H9 (cell line): ENCODE results near the gene RBFOX1. TPM values are rescaled to one million over a fixed set of nuclear protein-coding genes. Genes with fewer than 3 reads are reported as not detected.

Experiments used
- DNase-seq: peaks from one replicate; pipeline ENCODE4 v3.0.0-alpha.2; 2017
- H2AFZ ChIP-seq: one replicate; pipeline ENCODE4 v1.6.1; 2013; ENCODE audit warnings: mild to moderate bottlenecking, low read length, control low read depth, moderate library complexity
- H2AK5ac ChIP-seq: 2 replicates; pipeline ENCODE4 v1.6.1; 2013; ENCODE audit warnings: low read length, control low read depth, mixed read lengths; ENCODE audit not compliant: insufficient read length
- H2BK120ac ChIP-seq: one replicate; pipeline ENCODE4 v1.6.1; 2013; ENCODE audit warnings: low read depth, mild to moderate bottlenecking, low read length, control low read depth, inconsistent platforms; ENCODE audit not compliant: poor library complexity, severe bottlenecking
- H2BK12ac ChIP-seq: 2 replicates; pipeline ENCODE4 v1.6.1; 2013; ENCODE audit warnings: low read length, control low read depth, mixed read lengths, low read depth; ENCODE audit not compliant: insufficient read length
- H2BK15ac ChIP-seq: 2 replicates; pipeline ENCODE4 v1.6.1; 2013; ENCODE audit warnings: low read depth, low read length, control low read depth
- H2BK20ac ChIP-seq: one replicate; pipeline ENCODE4 v1.6.1; 2013; ENCODE audit warnings: low read depth, mild to moderate bottlenecking, low read length, control low read depth, inconsistent platforms; ENCODE audit not compliant: poor library complexity, severe bottlenecking
- H2BK5ac ChIP-seq: 2 replicates; pipeline ENCODE4 v1.6.1; 2013; ENCODE audit warnings: low read length, control low read depth, mixed read lengths; ENCODE audit not compliant: insufficient read length
- H3K14ac ChIP-seq: 2 replicates; pipeline ENCODE4 v1.6.1; 2013; ENCODE audit warnings: low read length, control low read depth; ENCODE audit not compliant: insufficient read depth
- H3K18ac ChIP-seq: 2 replicates; pipeline ENCODE4 v1.6.1; 2013; ENCODE audit warnings: low read depth, mild to moderate bottlenecking, mixed read lengths, low read length, control low read depth; ENCODE audit not compliant: insufficient read length
- H3K23ac ChIP-seq: 2 replicates; pipeline ENCODE4 v1.6.1; 2013; ENCODE audit warnings: low read length, control low read depth, mixed read lengths, low read depth; ENCODE audit not compliant: insufficient read length
- H3K23me2 ChIP-seq: 2 replicates; pipeline ENCODE4 v1.6.1; 2013; ENCODE audit warnings: low read depth, mild to moderate bottlenecking, mixed read lengths, low read length, control low read depth; ENCODE audit not compliant: insufficient read length, poor library complexity, severe bottlenecking
- H3K27ac ChIP-seq: 2 replicates; pipeline ENCODE4 v1.5.1; 2013; ENCODE audit warnings: low read length, control low read depth, mixed read lengths, low read depth; ENCODE audit not compliant: insufficient read length
- H3K27me3 ChIP-seq: 2 replicates; pipeline ENCODE4 v1.6.1; 2013; ENCODE audit warnings: low read length, control low read depth, inconsistent platforms; ENCODE audit not compliant: insufficient read depth
- H3K4ac ChIP-seq: 2 replicates; pipeline ENCODE4 v1.6.1; 2013; ENCODE audit warnings: low read depth, mild to moderate bottlenecking, control low read depth, inconsistent platforms, low read length, moderate library complexity
- H3K4me1 ChIP-seq: 2 replicates; pipeline ENCODE4 v1.6.1; 2013; ENCODE audit warnings: low read length, control low read depth, inconsistent platforms; ENCODE audit not compliant: insufficient read depth
- H3K4me2 ChIP-seq: 2 replicates; pipeline ENCODE4 v1.6.1; 2013; ENCODE audit warnings: low read length, control low read depth, mixed read lengths; ENCODE audit not compliant: insufficient read length, insufficient read depth
- H3K56ac ChIP-seq: 2 replicates; pipeline ENCODE4 v1.6.1; 2013; ENCODE audit warnings: low read depth, mild to moderate bottlenecking, mixed read lengths, low read length, control low read depth; ENCODE audit not compliant: insufficient read length
- H3K79me1 ChIP-seq: 2 replicates; pipeline ENCODE4 v1.6.1; 2013; ENCODE audit warnings: low read depth, mild to moderate bottlenecking, moderate library complexity, low read length, control low read depth, inconsistent platforms; ENCODE audit not compliant: insufficient read depth, poor library complexity, severe bottlenecking
- H3K79me2 ChIP-seq: 2 replicates; pipeline ENCODE4 v1.6.1; 2013; ENCODE audit warnings: low read length, control low read depth, inconsistent platforms; ENCODE audit not compliant: insufficient read depth
- H3K9ac ChIP-seq: 2 replicates; pipeline ENCODE4 v1.6.1; 2013; ENCODE audit warnings: low read length, control low read depth, mixed read lengths; ENCODE audit not compliant: insufficient read length; ENCODE audit errors: extremely low read depth
- H3K9me3 ChIP-seq: one replicate; pipeline ENCODE4 v1.6.1; 2013; ENCODE audit warnings: low read depth, low read length, inconsistent platforms; ENCODE audit not compliant: control insufficient read depth
- H3T11ph ChIP-seq: one replicate; pipeline ENCODE4 v1.6.1; 2013; ENCODE audit warnings: mild to moderate bottlenecking, low read length, control low read depth, inconsistent platforms
- H4K20me1 ChIP-seq: one replicate; pipeline ENCODE4 v1.6.1; 2013; ENCODE audit not compliant: control insufficient read depth, insufficient read length, insufficient read depth
- H4K5ac ChIP-seq: 2 replicates; pipeline ENCODE4 v1.6.1; 2013; ENCODE audit warnings: low read depth, mild to moderate bottlenecking, mixed read lengths, low read length, control low read depth; ENCODE audit not compliant: insufficient read length
- H4K8ac ChIP-seq: replicated peaks from 2 replicates; pipeline ENCODE4 v1.6.1; 2013; ENCODE audit warnings: low read length, control low read depth, mixed read lengths, low read depth; ENCODE audit not compliant: insufficient read length
- H4K91ac ChIP-seq: 2 replicates; pipeline ENCODE4 v1.6.1; 2013; ENCODE audit warnings: low read depth, mild to moderate bottlenecking, moderate library complexity, mixed read lengths, low read length, control low read depth; ENCODE audit not compliant: insufficient read length
- H3K27ac Mint-ChIP-seq, 3 experiments: 2 replicates in 2 of 3; 3 replicates in 1 of 3; pipeline ENCODE4 v1.8.0; 2020 to 2021; ENCODE audit warnings: mixed read lengths in 3 of 3, mild to moderate bottlenecking in 1 of 3, moderate library complexity in 1 of 3
- H3K27me3 Mint-ChIP-seq: 2 replicates; pipeline ENCODE4 v1.8.0; 2021; ENCODE audit warnings: low read depth, mild to moderate bottlenecking, moderate library complexity, mixed read lengths
- H3K36me3 Mint-ChIP-seq, 3 experiments: 2 replicates in 2 of 3; 3 replicates in 1 of 3; pipeline ENCODE4 v1.8.0; 2020 to 2021; ENCODE audit warnings: low read depth in 3 of 3, mixed read lengths in 3 of 3; ENCODE audit not compliant: insufficient read depth in 1 of 3
- H3K4me1 Mint-ChIP-seq, 2 experiments: 2 replicates each; pipeline ENCODE4 v1.8.0; 2020; ENCODE audit warnings: mixed read lengths in 2 of 2
- H3K4me3 Mint-ChIP-seq, 2 experiments: 2 replicates in 1 of 2; 3 replicates in 1 of 2; pipeline ENCODE4 v1.8.0; 2020 to 2021; ENCODE audit warnings: mild to moderate bottlenecking in 2 of 2, mixed read lengths in 2 of 2, moderate library complexity in 1 of 2
- H3K9me3 Mint-ChIP-seq, 2 experiments: 2 replicates in 1 of 2; 3 replicates in 1 of 2; pipeline ENCODE4 v1.8.0; 2020; ENCODE audit warnings: mild to moderate bottlenecking in 2 of 2, mixed read lengths in 2 of 2, moderate library complexity in 1 of 2
- WGBS: extraction: QIAGEN DNeasy Blood & Tissue Kit; methylation state at CpG from one replicate; pipeline ENCODE4 v1.1.7; 2013; ENCODE audit warnings: missing lambda C conversion rate, low lambda C conversion rate, mixed read lengths; ENCODE audit not compliant: insufficient read length; ENCODE audit errors: extremely low coverage; 5-methylcytosine and 5-hydroxymethylcytosine counted together
- total RNA-seq: library from RNA; stranded (reverse); gene quantifications from 2 replicates; pipeline ENCODE4 v1.2.1, GENCODE V29; 2021
- TF ChIP-seq, protein P1 (sequence below): fragments of 200-600 bp; sonication (generic); conservative IDR thresholded peaks from 3 replicates; pipeline ENCODE4 v1.8.0; 2021; ENCODE audit warnings: antibody characterized with exemption, mild to moderate bottlenecking

Gene RBFOX1
- total RNA-seq, 1 experiment from 2014 or later = 2.0 TPM

DNA sequence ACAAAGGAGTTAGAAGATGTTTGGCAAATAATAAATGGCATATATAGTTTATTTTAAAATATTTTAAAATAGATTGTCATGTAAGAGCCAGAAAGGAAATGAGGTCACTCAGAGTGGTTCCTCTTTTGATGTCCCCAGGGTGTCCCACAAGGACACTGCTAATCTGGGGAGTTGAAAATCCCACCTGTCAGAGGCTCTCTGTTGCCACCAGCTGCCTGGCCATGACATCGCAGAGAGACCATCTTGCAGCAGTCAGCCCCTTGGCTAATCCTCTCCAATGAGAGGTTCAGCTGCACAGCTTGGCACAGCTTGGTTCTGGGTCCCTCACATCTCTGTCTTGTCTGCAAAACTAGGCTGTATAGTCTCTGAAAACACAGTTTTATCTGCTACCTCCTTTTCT is 11.0 kb upstream of the RBFOX1 start:
- Histone ChIP-seq H4K5ac (no peak overlapping the region), H3K27ac (no peak overlapping the region), H4K20me1 (no peaks in the 10 kb centered on the region), H2BK5ac (no peak overlapping the region), H3K79me1 (no peaks in the 10 kb centered on the region), H2BK15ac (no peak overlapping the region), H3K23ac (no peak overlapping the region), H2AFZ (no peak overlapping the region), H3K23me2 (no peaks in the 10 kb centered on the region), H3K27me3 (no peaks in the 10 kb centered on the region), H3K79me2 (no peaks in the 10 kb centered on the region), H2BK120ac (no peak overlapping the region), H2BK20ac (no peak overlapping the region), H3K4me1 (no peaks in the 10 kb centered on the region), H3K18ac (no peak overlapping the region), H3K4ac (no peak overlapping the region), H4K8ac (no peak overlapping the region), H3K9me3 (no peaks in the 10 kb centered on the region), H3T11ph (no peak overlapping the region), H3K9ac (no peak overlapping the region), H2BK12ac (no peak overlapping the region), H3K14ac (no peak overlapping the region), H2AK5ac (no peak overlapping the region), H3K56ac (no peak overlapping the region), H3K4me2 (no peak overlapping the region), H4K91ac (no peak overlapping the region)
- peaks cover 6% of the 10 kb centered on the region for H3K27me3 Mint-ChIP-seq
- TF ChIP-seq, protein P1, sequence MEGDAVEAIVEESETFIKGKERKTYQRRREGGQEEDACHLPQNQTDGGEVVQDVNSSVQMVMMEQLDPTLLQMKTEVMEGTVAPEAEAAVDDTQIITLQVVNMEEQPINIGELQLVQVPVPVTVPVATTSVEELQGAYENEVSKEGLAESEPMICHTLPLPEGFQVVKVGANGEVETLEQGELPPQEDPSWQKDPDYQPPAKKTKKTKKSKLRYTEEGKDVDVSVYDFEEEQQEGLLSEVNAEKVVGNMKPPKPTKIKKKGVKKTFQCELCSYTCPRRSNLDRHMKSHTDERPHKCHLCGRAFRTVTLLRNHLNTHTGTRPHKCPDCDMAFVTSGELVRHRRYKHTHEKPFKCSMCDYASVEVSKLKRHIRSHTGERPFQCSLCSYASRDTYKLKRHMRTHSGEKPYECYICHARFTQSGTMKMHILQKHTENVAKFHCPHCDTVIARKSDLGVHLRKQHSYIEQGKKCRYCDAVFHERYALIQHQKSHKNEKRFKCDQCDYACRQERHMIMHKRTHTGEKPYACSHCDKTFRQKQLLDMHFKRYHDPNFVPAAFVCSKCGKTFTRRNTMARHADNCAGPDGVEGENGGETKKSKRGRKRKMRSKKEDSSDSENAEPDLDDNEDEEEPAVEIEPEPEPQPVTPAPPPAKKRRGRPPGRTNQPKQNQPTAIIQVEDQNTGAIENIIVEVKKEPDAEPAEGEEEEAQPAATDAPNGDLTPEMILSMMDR = peak; percentile 54
- no peaks in the 10 kb centered on the region for H3K9me3 Mint-ChIP-seq
- no peaks in the 10 kb centered on the region for H3K36me3 Mint-ChIP-seq
- no peak overlapping the region for H3K4me3 Mint-ChIP-seq
- H3K27ac Mint-ChIP-seq = no peak overlapping the region
- DNase-seq = peak; percentile 40
- H3K4me1 Mint-ChIP-seq = peaks cover 9 to 22% of the 10 kb centered on the region in 2 experiments
- no CpG with 5 or more reads among the region's 1 CpG for WGBS
